Colonic mucosa (tissue), 4 donors: Measurements from ENCODE around the gene TRIM14. TPM values are rescaled to one million over a fixed set of nuclear protein-coding genes. Genes with fewer than 3 reads are reported as not detected.

Source experiments
- DNase-seq: peaks from one replicate; pipeline ENCODE4 v3.0.0-alpha.2; 2020
- H3K27ac ChIP-seq: fragments of 200-600 bp; one replicate; pipeline ENCODE4 v1.8.0; 2021
- H3K27me3 ChIP-seq: fragments of 200-600 bp; one replicate; pipeline ENCODE4 v1.8.0; 2021
- H3K36me3 ChIP-seq: fragments of 200-600 bp; one replicate; pipeline ENCODE4 v1.8.0; 2021
- H3K4me1 ChIP-seq: fragments of 200-600 bp; one replicate; pipeline ENCODE4 v1.8.0; 2021; ENCODE audit warnings: mild to moderate bottlenecking
- H3K4me3 ChIP-seq: fragments of 200-600 bp; one replicate; pipeline ENCODE4 v1.8.0; 2021
- H3K9ac ChIP-seq, 2 donors: one replicate each; pipeline ENCODE4 v1.7.0; 2013; ENCODE audit warnings: control low read depth in 2 of 2, low read depth in 2 of 2, low read length in 2 of 2
- H3K9me3 ChIP-seq: fragments of 200-600 bp; one replicate; pipeline ENCODE4 v1.8.0; 2021
- intact Hi-C: fragments of 100-400 bp; cut with DNase I; formaldehyde crosslinking; loops from one replicate; pipeline ENCODE4 v1.14.1; 2022
- total RNA-seq, 2 donors: library from RNA; stranded (reverse); fragmentation: NEBNext Ultra II Directional in 1 of 2; extraction: Animal tissue kit (Norgen Biotek cat#: 25700) in 1 of 2; gene quantifications; one replicate each; pipeline ENCODE4 v1.2.1, GENCODE V29; 2021
- TF ChIP-seq, protein P1 (sequence below): fragments of 200-600 bp; IDR thresholded peaks from one replicate; pipeline ENCODE4 v1.8.0; 2022; ENCODE audit warnings: antibody characterized with exemption, mild to moderate bottlenecking
- donor health status: healthy.
- donor health status: DM: no; HTN: no; CAD: no.
- donor health status: DM: no; HTN: no; CAD: no.

The TRIM14 gene
- total RNA-seq, 2 donors from 2014 or later: 44.6 to 62.0 TPM

GRCh38 chr9:98101868-98102273 lies 17.2 kb downstream of the TRIM14 start:
- no peak overlapping the region for H3K9ac ChIP-seq
- H3K4me3 ChIP-seq: no peak overlapping the region
- TF ChIP-seq, protein P1, sequence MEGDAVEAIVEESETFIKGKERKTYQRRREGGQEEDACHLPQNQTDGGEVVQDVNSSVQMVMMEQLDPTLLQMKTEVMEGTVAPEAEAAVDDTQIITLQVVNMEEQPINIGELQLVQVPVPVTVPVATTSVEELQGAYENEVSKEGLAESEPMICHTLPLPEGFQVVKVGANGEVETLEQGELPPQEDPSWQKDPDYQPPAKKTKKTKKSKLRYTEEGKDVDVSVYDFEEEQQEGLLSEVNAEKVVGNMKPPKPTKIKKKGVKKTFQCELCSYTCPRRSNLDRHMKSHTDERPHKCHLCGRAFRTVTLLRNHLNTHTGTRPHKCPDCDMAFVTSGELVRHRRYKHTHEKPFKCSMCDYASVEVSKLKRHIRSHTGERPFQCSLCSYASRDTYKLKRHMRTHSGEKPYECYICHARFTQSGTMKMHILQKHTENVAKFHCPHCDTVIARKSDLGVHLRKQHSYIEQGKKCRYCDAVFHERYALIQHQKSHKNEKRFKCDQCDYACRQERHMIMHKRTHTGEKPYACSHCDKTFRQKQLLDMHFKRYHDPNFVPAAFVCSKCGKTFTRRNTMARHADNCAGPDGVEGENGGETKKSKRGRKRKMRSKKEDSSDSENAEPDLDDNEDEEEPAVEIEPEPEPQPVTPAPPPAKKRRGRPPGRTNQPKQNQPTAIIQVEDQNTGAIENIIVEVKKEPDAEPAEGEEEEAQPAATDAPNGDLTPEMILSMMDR: no peak
- intact Hi-C loops: no loop called here
- H3K36me3 ChIP-seq: no peaks in the 10 kb centered on the region
- peak overlapping the region; percentile 35 for H3K27ac ChIP-seq
- no peaks in the 10 kb centered on the region for H3K27me3 ChIP-seq
- no peak for DNase-seq
- peaks cover 6% of the 10 kb centered on the region for H3K4me1 ChIP-seq
- no peaks in the 10 kb centered on the region for H3K9me3 ChIP-seq

- H3K36me3 ChIP-seq: no peaks in the 10 kb centered on the region
- H3K4me3 ChIP-seq: no peak overlapping the region
- intact Hi-C loops: no loop called here
- peak overlapping the region; percentile 3 for H3K27ac ChIP-seq
- DNase-seq: no peak
- no peaks in the 10 kb centered on the region for H3K27me3 ChIP-seq
- TF ChIP-seq, protein P1: no peak
- H3K9me3 ChIP-seq: no peaks in the 10 kb centered on the region
- no peak overlapping the region for H3K9ac ChIP-seq
- peaks cover 6% of the 10 kb centered on the region for H3K4me1 ChIP-seq
These were observed 17.6 kb downstream of the TRIM14 start for GRCh38 chr9:98101416-98101815.

DNA sequence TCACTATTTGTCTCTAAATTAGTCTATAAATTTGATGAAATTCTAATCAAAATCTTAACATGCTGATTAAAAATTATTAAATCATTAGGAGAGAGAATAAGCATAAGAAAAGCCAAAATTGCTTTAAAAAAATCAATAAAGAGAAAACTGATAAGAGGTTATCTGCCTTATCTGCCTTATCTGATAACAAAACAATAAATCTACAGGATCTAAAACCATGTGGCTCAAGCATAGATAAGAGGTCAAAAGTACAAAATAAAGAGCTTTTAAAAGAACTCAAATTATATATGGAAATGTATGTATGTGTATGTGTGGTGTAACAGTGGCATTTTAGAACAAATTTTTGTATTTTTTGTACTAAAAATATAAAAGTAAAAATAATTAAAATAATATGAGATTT lies 18.6 kb downstream of the TRIM14 start:
- Histone ChIP-seq H3K4me3 (no peak overlapping the region), H3K4me1 (peaks cover 6% of the 10 kb centered on the region), H3K27ac (peak overlapping the region; percentile 24), H3K9ac (no peak overlapping the region), H3K36me3 (no peaks in the 10 kb centered on the region), H3K27me3 (no peaks in the 10 kb centered on the region), H3K9me3 (no peaks in the 10 kb centered on the region)
- no peak for DNase-seq
- TF ChIP-seq, protein P1: no peak
- intact Hi-C loops: no loop called here

- Histone ChIP-seq H3K36me3 (no peaks in the 10 kb centered on the region), H3K27me3 (no peaks in the 10 kb centered on the region), H3K4me1 (peaks cover 6% of the 10 kb centered on the region), H3K27ac (peak overlapping the region; percentile 24), H3K9me3 (no peaks in the 10 kb centered on the region), H3K9ac (no peak overlapping the region), H3K4me3 (no peak overlapping the region)
- intact Hi-C loops: no loop called here
- TF ChIP-seq, protein P1: no peak
- no peak for DNase-seq
These were observed 19.1 kb downstream of the TRIM14 start for GRCh38 chr9:98099898-98100297.

GRCh38 chr9:98099346-98099745 lies 19.7 kb downstream of the TRIM14 start:
- Histone ChIP-seq H3K27ac (no peak overlapping the region), H3K36me3 (no peaks in the 10 kb centered on the region), H3K4me3 (no peak overlapping the region), H3K4me1 (peaks cover 6% of the 10 kb centered on the region), H3K27me3 (no peaks in the 10 kb centered on the region), H3K9me3 (no peaks in the 10 kb centered on the region), H3K9ac (no peak overlapping the region)
- DNase-seq: no peak
- intact Hi-C loops: no loop called here
- TF ChIP-seq, protein P1: no peak

DNA sequence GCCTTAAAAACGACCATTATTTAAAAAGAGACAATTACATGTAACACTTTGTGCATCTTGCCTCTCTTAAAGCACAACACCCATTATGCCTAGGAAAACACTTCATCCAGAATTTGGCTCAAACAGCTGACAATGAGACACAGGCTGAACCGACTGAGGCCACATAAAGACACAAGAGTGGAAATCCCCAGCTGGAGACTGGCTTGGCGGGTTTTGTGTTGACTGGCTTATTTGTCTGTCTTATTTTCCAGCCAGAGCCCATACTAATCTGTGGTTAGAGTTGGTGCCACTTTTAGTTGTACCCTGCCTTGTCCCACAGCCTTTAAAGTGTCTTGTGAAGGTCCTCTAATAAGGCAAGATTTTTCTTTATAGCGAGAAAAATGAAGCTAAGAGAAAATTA lies 21.2 kb downstream of the TRIM14 start:
- Histone ChIP-seq H3K4me3 (no peak overlapping the region), H3K36me3 (no peaks in the 10 kb centered on the region), H3K4me1 (peaks cover 6% of the 10 kb centered on the region), H3K9ac (no peak overlapping the region), H3K9me3 (no peaks in the 10 kb centered on the region), H3K27me3 (no peaks in the 10 kb centered on the region), H3K27ac (no peak overlapping the region)
- TF ChIP-seq, protein P1: no peak
- DNase-seq: no peak
- intact Hi-C loops: no loop called here
